Uterus (tissue), 2 donors: Measurements from ENCODE around the gene ZNF10.

ENCODE experiments used
- CTCF ChIP-seq, 4 experiments: fragments of 200-600 bp in 2 of 4; fragments of 450-650 bp in 2 of 4; sonication (generic) in 2 of 4; IDR thresholded peaks; one replicate each; pipeline ENCODE4 v1.5.1; 2016 to 2019; ENCODE audit warnings: antibody characterized with exemption in 4 of 4, mild to moderate bottlenecking in 2 of 4, moderate library complexity in 1 of 4
- POLR2A ChIP-seq, 2 donors: fragments of 450-650 bp; IDR thresholded peaks; one replicate each; pipeline ENCODE4 v1.6.1; 2016; ENCODE audit warnings: antibody characterized with exemption in 2 of 2, mild to moderate bottlenecking in 1 of 2, moderate library complexity in 1 of 2

- TF ChIP-seq POLR2A (IDR thresholded peaks at IDR 0.05) (no peak), CTCF (IDR thresholded peaks at IDR 0.05) (no peak)
These were observed 24.2 kb upstream of the ZNF10 start for GRCh38 chr12:133106253-133106652.
